WTC11 (cell line): ENCODE data around the gene ESRP2. TPM values are rescaled to one million over a fixed set of nuclear protein-coding genes. Genes with fewer than 3 reads are reported as not detected.
A peak's percentile ranks its signal among the peaks of the same experiment; 100 is the strongest.

Experiments
- ATAC-seq: fragments of 200-7000 bp; cut with Tn5 transposase; 2 replicates; pipeline ENCODE4 v1.10.0; 2021; ENCODE audit warnings: mild to moderate bottlenecking, moderate library complexity
- CTCF ChIA-PET: fragments of 300-600 bp; sonication (Branson Sonifier 250); formaldehyde crosslinking; loops from one replicate; lab custom pipeline; 2021; ENCODE audit warnings: antibody characterized with exemption; lab: Charles Lee
- POLR2A ChIA-PET: fragments of 350-600 bp; sonication (Branson Sonifier 250); formaldehyde crosslinking; loops from one replicate; lab custom pipeline; 2021; ENCODE audit warnings: antibody characterized with exemption; lab: Charles Lee
- DNase-seq: peaks from one replicate; pipeline ENCODE4 v3.0.0; 2021; ENCODE audit warnings: low spot score
- H3K27ac Mint-ChIP-seq: 2 replicates; pipeline ENCODE4 v1.8.0; 2021; ENCODE audit warnings: mixed read lengths
- H3K27me3 Mint-ChIP-seq: 2 replicates; pipeline ENCODE4 v1.8.0; 2021; ENCODE audit warnings: low read depth, mild to moderate bottlenecking, moderate library complexity, mixed read lengths
- H3K36me3 Mint-ChIP-seq: 2 replicates; pipeline ENCODE4 v1.8.0; 2021; ENCODE audit warnings: mixed read lengths
- H3K4me1 Mint-ChIP-seq: 2 replicates; pipeline ENCODE4 v1.8.0; 2022; ENCODE audit warnings: mixed read lengths
- H3K4me3 Mint-ChIP-seq: 2 replicates; pipeline ENCODE4 v1.8.0; 2021; ENCODE audit warnings: mild to moderate bottlenecking, moderate library complexity, mixed read lengths
- H3K9me3 Mint-ChIP-seq: 2 replicates; pipeline ENCODE4 v1.8.0; 2021; ENCODE audit warnings: mixed read lengths
- AFF4 ChIP-seq: sonication (generic); formaldehyde crosslinking; IDR thresholded peaks from 2 replicates; pipeline ENCODE4 v1.8.1; 2023; ENCODE audit warnings: mild to moderate bottlenecking, missing genetic modification reagents, borderline replicate concordance
- ATF1 ChIP-seq: sonication (generic); formaldehyde crosslinking; IDR thresholded peaks from 2 replicates; pipeline ENCODE4 v1.8.1; 2023; ENCODE audit warnings: mild to moderate bottlenecking, moderate library complexity, missing genetic modification reagents
- CBFB ChIP-seq: sonication (generic); formaldehyde crosslinking; IDR thresholded peaks from 2 replicates; pipeline ENCODE4 v1.8.1; 2022; ENCODE audit warnings: mild to moderate bottlenecking, low read depth, missing genetic modification reagents
- EMX1 ChIP-seq: fragments of 250-450 bp; sonication (Bioruptor Pico); IDR thresholded peaks from 2 replicates; pipeline ENCODE4 v1.8.0; 2021; ENCODE audit warnings: mild to moderate bottlenecking
- ETV6 ChIP-seq: sonication (generic); formaldehyde crosslinking; IDR thresholded peaks from 2 replicates; pipeline ENCODE4 v1.8.1; 2022; ENCODE audit warnings: mild to moderate bottlenecking, missing genetic modification reagents
- GRHL2 ChIP-seq: fragments of 250-450 bp; sonication (Bioruptor Pico); IDR thresholded peaks from 2 replicates; pipeline ENCODE4 v1.8.0; 2022; ENCODE audit warnings: mild to moderate bottlenecking, moderate library complexity; ENCODE audit not compliant: insufficient replicate concordance, severe bottlenecking
- IRF2 ChIP-seq: sonication (generic); formaldehyde crosslinking; IDR thresholded peaks from 2 replicates; pipeline ENCODE4 v1.8.0; 2022; ENCODE audit warnings: low read depth, missing genetic modification reagents, borderline replicate concordance
- MAX ChIP-seq: sonication (generic); formaldehyde crosslinking; IDR thresholded peaks from 2 replicates; pipeline ENCODE4 v1.8.0; 2022; ENCODE audit warnings: mild to moderate bottlenecking, missing genetic modification reagents
- MLX ChIP-seq: sonication (generic); formaldehyde crosslinking; IDR thresholded peaks from 2 replicates; pipeline ENCODE4 v1.8.1; 2023; ENCODE audit warnings: mild to moderate bottlenecking, missing genetic modification reagents, moderate library complexity
- OVOL2 ChIP-seq: fragments of 250-450 bp; sonication (Bioruptor Pico); IDR thresholded peaks from 2 replicates; pipeline ENCODE4 v1.9.0; 2021; ENCODE audit warnings: mild to moderate bottlenecking, borderline replicate concordance
- RELA ChIP-seq: sonication (generic); formaldehyde crosslinking; IDR thresholded peaks from 2 replicates; pipeline ENCODE4 v1.8.1; 2022; ENCODE audit warnings: missing genetic modification reagents, mild to moderate bottlenecking, borderline replicate concordance
- SMAD3 ChIP-seq: sonication (generic); formaldehyde crosslinking; IDR thresholded peaks from 2 replicates; pipeline ENCODE4 v1.8.0; 2022; ENCODE audit warnings: missing genetic modification reagents, mild to moderate bottlenecking, borderline replicate concordance
- SP1 ChIP-seq: sonication (generic); formaldehyde crosslinking; conservative IDR thresholded peaks from 2 replicates; pipeline ENCODE4 v1.8.1; 2022; ENCODE audit warnings: missing genetic modification reagents
- TP53 ChIP-seq: sonication (generic); formaldehyde crosslinking; IDR thresholded peaks from 2 replicates; pipeline ENCODE4 v1.8.1; 2023; ENCODE audit warnings: mild to moderate bottlenecking, missing genetic modification reagents
- USF2 ChIP-seq: sonication (generic); formaldehyde crosslinking; IDR thresholded peaks from 2 replicates; pipeline ENCODE4 v1.8.1; 2023; ENCODE audit warnings: mild to moderate bottlenecking, missing genetic modification reagents, moderate library complexity
- ZNF281 ChIP-seq: sonication (generic); formaldehyde crosslinking; IDR thresholded peaks from 2 replicates; pipeline ENCODE4 v1.8.0; 2023; ENCODE audit warnings: mild to moderate bottlenecking, missing genetic modification reagents
- ZNF416 ChIP-seq: fragments of 250-450 bp; sonication (Bioruptor Pico); IDR thresholded peaks from 2 replicates; pipeline ENCODE4 v1.9.0; 2021; ENCODE audit warnings: mild to moderate bottlenecking, inconsistent platforms
- ZSCAN18 ChIP-seq: fragments of 250-450 bp; sonication (Bioruptor Pico); IDR thresholded peaks from 2 replicates; pipeline ENCODE4 v2.1.2; 2022; ENCODE audit warnings: mild to moderate bottlenecking, moderate library complexity
- total RNA-seq: library from RNA; stranded (reverse); gene quantifications from 3 replicates; pipeline ENCODE4 v1.2.3, GENCODE V29; 2021

The ESRP2 gene
- total RNA-seq, 1 experiment from 2014 or later = 55.0 TPM

GRCh38 chr16:68236826-68237242, 907 bp upstream of the ESRP2 start:
- TF ChIP-seq ZSCAN18 = no peak
- peak; percentile 34; the same call in 1 of the 2 replicates for TF ChIP-seq MLX
- TF ChIP-seq AFF4 (CRISPR knock-in tag) = 0 out of 2 replicates have a peak, but pooled peaks have one; percentile 8
- TF ChIP-seq ETV6 = no peak
- peak; percentile 45 for DNase-seq
- ChIA-PET POLR2A (interaction anchor here (0.6 to 4.2 kb wide), 7 partner anchors 9 to 152 kb away, joined by 3 to 39 read pairs (median 3); partner anchors contain the start of genes NFATC3, PRMT7, SLC7A6 and SLC7A6OS), CTCF (interaction anchor here (0.9 to 5.1 kb wide), 8 partner anchors 25 to 353 kb away, joined by 3 to 46 read pairs (median 7); partner anchors contain the start of genes LCAT, NFATC3 and SLC7A6)
- ATAC-seq = no peak
- Mint-ChIP-seq H3K27me3 (peaks cover 14% of the 10 kb centered on the region), H3K4me3 (peak overlapping the region; percentile 94), H3K36me3 (peaks cover 8% of the 10 kb centered on the region; the same call in 1 of the 2 replicates), H3K4me1 (peaks cover 24% of the 10 kb centered on the region), H3K27ac (peak overlapping the region; percentile 98), H3K9me3 (no peaks in the 10 kb centered on the region)

- Mint-ChIP-seq H3K27me3 (peaks cover 14% of the 10 kb centered on the region), H3K27ac (peak overlapping the region; percentile 98), H3K36me3 (peaks cover 14% of the 10 kb centered on the region; the same call in 1 of the 2 replicates), H3K9me3 (no peaks in the 10 kb centered on the region), H3K4me1 (peaks cover 24% of the 10 kb centered on the region), H3K4me3 (peak overlapping the region; percentile 94)
- ChIA-PET CTCF (interaction anchor here (0.9 to 5.1 kb wide), 6 partner anchors 25 to 353 kb away, joined by 3 to 46 read pairs (median 11); partner anchors contain the start of genes NFATC3 and SLC7A6), POLR2A (interaction anchor here (0.8 to 4.2 kb wide), 5 partner anchors 18 to 151 kb away, joined by 3 to 39 read pairs (median 7); partner anchors contain the start of genes NFATC3, PRMT7, SLC7A6 and SLC7A6OS)
- ATAC-seq (peak; percentile 6), DNase-seq (peak; percentile 80)
- TF ChIP-seq ATF1 = no peak
- no peak for TF ChIP-seq OVOL2 (CRISPR knock-in tag)
- peak; percentile 77 for TF ChIP-seq ZNF281 (CRISPR knock-in tag)
- no peak for TF ChIP-seq IRF2 (CRISPR knock-in tag)
- 0 out of 2 replicates have a peak, but pooled peaks have one; percentile 63 for TF ChIP-seq CBFB (CRISPR knock-in tag)
- no peak for TF ChIP-seq ZNF416
- TF ChIP-seq RELA (CRISPR knock-in tag) = no peak
- 0 out of 2 replicates have a peak, but pooled peaks have one; percentile 7 for TF ChIP-seq AFF4 (CRISPR knock-in tag)
- no peak for TF ChIP-seq GRHL2 (CRISPR knock-in tag)
- peak; percentile 51; the same call in 1 of the 2 replicates for TF ChIP-seq MAX (CRISPR knock-in tag)
- TF ChIP-seq SP1 (CRISPR knock-in tag) = peak; percentile 37
- TF ChIP-seq USF2 (CRISPR knock-in tag) = peak; percentile 97
- 0 out of 2 replicates have a peak, but pooled peaks have one; percentile 11 for TF ChIP-seq SMAD3 (CRISPR knock-in tag)
- TF ChIP-seq EMX1 (CRISPR knock-in tag) = peak; percentile 61; the same call in 1 of the 2 replicates
- no peak for TF ChIP-seq TP53 (CRISPR knock-in tag)
Measured at GRCh38 chr16:68236137-68236825, 354 bp upstream of the ESRP2 start.
